K562 (cell line): Measurements from ENCODE around the gene CPVL. TPM values are rescaled to one million over a fixed set of nuclear protein-coding genes. Genes with fewer than 3 reads are reported as not detected.
"Not testable (repeated sequence)": the region's sequence is repeated elsewhere in the genome, so short reads cannot be mapped to it uniquely, and the experiment has no call there.

ENCODE experiments used
- ATAC-seq: fragments of 200-7000 bp; cut with Tn5 transposase; 3 replicates; pipeline ENCODE4 v1.9.1; 2020; ENCODE audit warnings: moderate library complexity
- BruUV-seq: library from RNA; stranded (reverse); fragments of 400-500 nt; replicated peaks from 2 replicates; lab custom pipeline; 2021; lab: Mats Ljungman, UMichigan
- CTCF ChIA-PET: fragments of 300-600 bp; formaldehyde crosslinking; extraction: SDS; loops from one replicate; lab custom pipeline; 2021; ENCODE audit warnings: low intra/inter-chr PET ratio; lab: Yijun Ruan, JAX
- POLR2A ChIA-PET: fragments of 300-600, 350-650 bp; sonication (Branson Sonifier 250); formaldehyde crosslinking; extraction: SDS; loops from one replicate; lab custom pipeline; 2021; ENCODE audit warnings: antibody characterized with exemption, inconsistent platforms; lab: Yijun Ruan, JAX
- DNase-seq, 4 experiments: peaks; one replicate each; pipeline versions ENCODE4 v3.0.0 to v3.0.0-alpha.2; 2011 to 2018; ENCODE audit warnings: low spot score in 3 of 4, mixed read lengths in 3 of 4; ENCODE audit errors: extremely low read depth in 1 of 4
- FAIRE-seq: peaks from 2 replicates; lab custom pipeline; 2011; peaks lifted over from hg19 to GRCh38; lab: Jason Lieb, UNC
- H2AFZ ChIP-seq: 2 replicates; pipeline ENCODE4 v1.6.0; 2011; ENCODE audit warnings: low read depth, low read length, control low read depth, inconsistent platforms
- H3K27ac ChIP-seq: fragments of 200-600 bp; 3 replicates; pipeline ENCODE4 v1.8.0; 2011; ENCODE audit warnings: low read depth, mild to moderate bottlenecking, control low read depth, inconsistent platforms, low read length, moderate library complexity, mixed read lengths; ENCODE audit errors: extremely low read depth
- H3K27me3 ChIP-seq, 2 experiments: fragments of 300-600 bp in 1 of 2; 2 replicates in 1 of 2; 3 replicates in 1 of 2; pipeline versions ENCODE4 v1.6.0 to v1.8.0; 2011; ENCODE audit warnings: inconsistent platforms in 2 of 2, low read length in 2 of 2, mild to moderate bottlenecking in 1 of 2, mixed read lengths in 1 of 2, moderate library complexity in 1 of 2; ENCODE audit not compliant: control insufficient read depth in 2 of 2, insufficient read depth in 2 of 2
- H3K36me3 ChIP-seq: fragments of 300-600 bp; 3 replicates; pipeline ENCODE4 v1.8.0; 2011; ENCODE audit warnings: mild to moderate bottlenecking, low read length, inconsistent platforms; ENCODE audit not compliant: control insufficient read depth, insufficient read depth
- H3K4me1 ChIP-seq, 2 experiments: fragments of 200-600 bp in 1 of 2; replicated peaks in 1 of 2; 2 replicates in 1 of 2; 3 replicates in 1 of 2; pipeline versions ENCODE4 v1.5.1 to v1.8.0; 2011; ENCODE audit warnings: inconsistent platforms in 2 of 2, low read length in 2 of 2, mild to moderate bottlenecking in 1 of 2, mixed read lengths in 1 of 2, moderate library complexity in 1 of 2; ENCODE audit not compliant: control insufficient read depth in 2 of 2, insufficient read depth in 2 of 2
- H3K4me2 ChIP-seq: 2 replicates; pipeline ENCODE4 v1.6.1; 2011; ENCODE audit warnings: low read length, control low read depth, inconsistent platforms, mixed read lengths; ENCODE audit not compliant: insufficient read depth
- H3K4me3 ChIP-seq: fragments of 200-600 bp; sonication (generic), shearing (Covaris generic); 2 replicates; pipeline ENCODE4 v1.5.1; 2016; ENCODE audit warnings: control low read depth, inconsistent platforms
- H3K79me2 ChIP-seq: fragments of 200-600 bp; 3 replicates; pipeline ENCODE4 v1.8.0; 2011; ENCODE audit warnings: low read length, inconsistent platforms; ENCODE audit not compliant: control insufficient read depth, insufficient read depth
- H3K9ac ChIP-seq, 2 experiments: 2 replicates each; pipeline versions ENCODE4 v1.6.0 to v1.6.1; 2011; ENCODE audit warnings: low read depth in 2 of 2, low read length in 2 of 2, control low read depth in 1 of 2, inconsistent platforms in 1 of 2, mild to moderate bottlenecking in 1 of 2, mixed read lengths in 1 of 2; ENCODE audit not compliant: insufficient read depth in 1 of 2
- H3K9me1 ChIP-seq: one replicate; pipeline ENCODE4 v1.6.0; 2011; ENCODE audit warnings: inconsistent platforms, mild to moderate bottlenecking, low read length, moderate library complexity; ENCODE audit not compliant: control insufficient read depth, insufficient read depth
- H3K9me3 ChIP-seq: replicated peaks from 2 replicates; pipeline ENCODE4 v1.5.1; 2011; ENCODE audit warnings: low read depth, low read length, inconsistent platforms; ENCODE audit not compliant: control insufficient read depth, insufficient read depth
- H4K20me1 ChIP-seq: replicated peaks from 2 replicates; pipeline ENCODE4 v1.6.1; 2011; ENCODE audit warnings: low read length, inconsistent platforms, mixed read lengths; ENCODE audit not compliant: control insufficient read depth, insufficient read depth
- CBFA2T2 ChIP-seq: fragments of 450-650 bp; conservative IDR thresholded peaks from 2 replicates; pipeline ENCODE4 v1.6.1; 2017; ENCODE audit warnings: mild to moderate bottlenecking
- THRA ChIP-seq: fragments of 450-650 bp; IDR thresholded peaks from 2 replicates; pipeline ENCODE4 v1.6.1; 2017; ENCODE audit warnings: mild to moderate bottlenecking, moderate library complexity
- WGBS: fragments of 100-300 bp; shearing (Covaris generic); methylation state at CpG from one replicate; pipeline ENCODE4 v1.1.6; 2016; ENCODE audit warnings: low coverage, mixed read lengths; ENCODE audit not compliant: insufficient coverage; ENCODE audit errors: missing lambda C conversion rate; 5-methylcytosine and 5-hydroxymethylcytosine counted together
- in situ Hi-C: fragments of 300-500 bp; cut with MboI; formaldehyde crosslinking; loops from 4 replicates; pipeline ENCODE4 v1.15.0; 2018; ENCODE audit warnings: inconsistent platforms, mixed read lengths
- intact Hi-C: fragments of 100-400 bp; cut with micrococcal nuclease; formaldehyde crosslinking; loops from 2 replicates; pipeline ENCODE4 v1.14.2; 2022
- polyA plus RNA-seq, 8 experiments: library from polyadenylated mRNA; depleted of rRNA in 4 of 8; stranded (reverse) in 5 of 8; unstranded in 3 of 8; fragments of >200 nt; fragmentation: Nextera tagmentation in 2 of 8; fragmentation: Illumina TruSeq in 1 of 8; extraction: Ambion mirVana in 2 of 8; extraction: Trizol in 1 of 8; gene quantifications; 2 replicates each; pipeline versions ENCODE4 v1.2.1 to v1.2.3, GENCODE V29; 2011 to 2014; ENCODE audit warnings: inconsistent platforms in 1 of 8, missing spikeins in 1 of 8
- total RNA-seq, 7 experiments: library from RNA; depleted of rRNA in 6 of 7; stranded (reverse); fragments of >200 nt in 6 of 7; fragmentation: Illumina TruSeq in 2 of 7; extraction: Trizol in 2 of 7; gene quantifications; 2 replicates each; pipeline versions ENCODE4 v1.2.1 to v1.2.3, GENCODE V29; 2011 to 2021; ENCODE audit warnings: low replicate concordance in 1 of 7

Gene CPVL
- total and polyA plus RNA-seq, 9 of the 15 experiments (the other 6 are each of a cell fraction or from before 2014, with no cell fraction given) = 0.89 to 2.4 (median 1.5) TPM

GRCh38 chr7:29095631-29096445 lies 50.5 kb downstream of the CPVL start:
- Histone ChIP-seq H2AFZ (no peak overlapping the region), H3K27ac (no peak overlapping the region), H3K4me2 (no peak overlapping the region), H3K79me2 (no peaks in the 10 kb centered on the region), H3K9me3 (no peaks in the 10 kb centered on the region), H3K9ac (no peak overlapping the region), H3K27me3 (peaks cover 0 to 11% of the 10 kb centered on the region in 2 experiments; a peak in 1 of 5 replicates), H4K20me1 (no peaks in the 10 kb centered on the region), H3K36me3 (no peaks in the 10 kb centered on the region), H3K9me1 (no peaks in the 10 kb centered on the region), H3K4me1 (no peaks in the 10 kb centered on the region), H3K4me3 (no peak overlapping the region)
- ATAC-seq = no peak
- WGBS = under 1% methylated on average over 8 of the region's 8 CpGs
- intact Hi-C loops (no loop called here), in situ Hi-C loops (no loop called here)
- no TSS peak for BruUV-seq
- CTCF ChIA-PET = no interaction called here
- FAIRE-seq = no peak
- no peak for DNase-seq
- POLR2A ChIA-PET = no interaction called here
- TF ChIP-seq CBFA2T2 (no peak), THRA (no peak)

DNA sequence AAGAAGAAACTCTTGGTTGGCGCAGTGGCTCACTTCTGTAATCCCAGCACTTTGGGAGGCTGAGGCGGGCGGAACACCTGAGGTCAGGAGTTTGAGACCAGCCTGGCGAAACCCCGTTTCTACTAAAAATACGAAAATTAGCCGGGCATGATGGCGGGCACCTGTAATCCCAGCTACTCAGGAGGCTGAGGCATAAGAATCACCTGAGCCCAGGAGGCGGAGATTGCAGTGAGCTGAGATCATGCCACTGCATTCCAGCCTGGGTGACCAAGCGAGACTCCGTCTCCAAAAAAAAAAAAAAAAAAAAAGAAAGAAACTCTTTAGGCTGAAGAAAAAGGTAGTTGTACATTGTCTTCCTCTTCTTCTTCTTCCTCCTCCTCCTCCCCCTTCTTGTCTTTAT lies 53.2 kb downstream of the CPVL start:
- ATAC-seq, H3K9ac ChIP-seq, CTCF ChIA-PET, POLR2A ChIA-PET, DNase-seq, intact Hi-C loops, H3K27ac ChIP-seq, H3K9me1 ChIP-seq, H3K4me1 ChIP-seq, BruUV-seq, H3K9me3 ChIP-seq, H2AFZ ChIP-seq, H4K20me1 ChIP-seq, in situ Hi-C loops, FAIRE-seq, H3K4me3 ChIP-seq, H3K36me3 ChIP-seq, H3K79me2 ChIP-seq, H3K4me2 ChIP-seq: not testable (repeated sequence)
- 10% methylated on average over 9 of the region's 11 CpGs for WGBS
- peaks cover 0 to 11% of the 10 kb centered on the region in 2 experiments; a peak in 1 of 5 replicates for H3K27me3 ChIP-seq
